HG03460 (cell line): ENCODE results near the gene DNASE2.
"Not testable (repeated sequence)": the region's sequence is repeated elsewhere in the genome, so short reads cannot be mapped to it uniquely, and the experiment has no call there.

ENCODE experiments used
- ATAC-seq: cut with Tn5 transposase; IDR thresholded peaks from one replicate; pipeline ENCODE4 v1.9.1; 2021; ENCODE audit not compliant: unreplicated experiment

DNASE2 gene

GRCh38 chr19:12881172-12881808 is at the start of gene DNASE2:
Gene DNASE2 (minus strand): TSS chr19:12881449. CDS start chr19:12881375, 74 bp downstream.
- peak; percentile 69 for ATAC-seq

DNA sequence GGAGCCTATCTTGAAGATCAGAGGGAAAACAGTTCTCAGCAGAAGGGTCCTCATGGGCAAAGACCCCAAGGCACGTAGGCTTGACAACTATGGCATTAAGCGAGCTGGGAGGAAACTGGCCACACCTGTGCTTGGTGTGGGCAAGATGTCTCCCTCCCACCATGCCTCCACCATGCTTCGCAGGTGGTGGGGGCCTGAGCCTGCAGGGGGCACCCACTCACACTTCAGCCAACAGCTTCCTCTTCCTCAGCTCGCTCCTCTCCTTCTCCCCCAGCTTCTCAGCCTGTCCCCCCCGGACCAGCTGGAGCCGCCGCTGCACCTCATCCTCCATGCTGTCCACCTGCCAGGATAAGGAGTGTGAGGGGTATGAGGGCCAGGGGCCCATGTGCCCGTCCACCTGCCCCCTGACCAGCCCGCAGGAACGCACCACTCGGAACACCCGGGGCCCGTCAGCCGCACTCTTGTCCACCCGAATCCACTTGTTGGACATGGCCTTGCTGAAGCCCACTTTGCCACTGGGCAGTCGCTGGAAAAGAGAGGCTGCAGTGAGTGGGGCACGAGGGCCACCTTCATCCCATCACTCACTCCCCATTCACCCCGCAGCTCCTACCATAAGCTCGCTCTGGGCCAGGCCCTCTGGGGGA is 48.9 kb upstream of the DNASE2 start:
- ATAC-seq = no peak

DNA sequence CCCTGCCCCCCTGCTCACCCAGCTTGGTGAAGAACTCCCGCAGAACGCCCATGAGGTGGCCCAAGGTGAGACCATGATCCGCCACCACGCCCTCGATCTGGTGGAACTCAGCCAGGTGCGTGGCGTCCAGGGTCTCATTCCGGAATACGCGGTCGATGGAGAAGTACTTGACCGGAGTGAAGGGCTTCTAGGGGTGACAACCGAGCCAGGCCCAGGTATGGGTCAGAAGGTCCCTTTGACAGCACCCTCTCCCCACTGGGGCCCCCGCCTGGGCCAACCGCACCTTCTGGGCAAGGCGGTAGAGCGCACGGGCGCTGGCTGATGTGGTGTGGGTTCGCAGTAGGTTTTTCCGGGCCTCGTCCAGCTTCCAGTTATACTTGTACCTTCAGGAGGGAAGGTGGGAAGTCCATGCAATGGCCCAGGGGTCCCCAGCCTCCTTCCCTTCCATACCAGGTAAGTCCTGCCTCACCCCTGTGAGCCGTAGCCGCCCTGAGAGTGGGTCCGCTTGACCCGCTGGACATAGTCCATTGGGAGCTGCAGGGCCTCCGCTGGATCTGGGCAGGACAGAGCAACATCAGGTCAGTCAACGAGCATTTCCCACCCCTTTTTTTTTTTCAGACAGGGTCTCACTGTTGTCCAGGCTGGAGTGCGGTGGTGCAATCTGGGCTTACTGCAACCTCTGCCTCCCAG is 43.5 kb upstream of the DNASE2 start:
- ATAC-seq = no peak

DNA sequence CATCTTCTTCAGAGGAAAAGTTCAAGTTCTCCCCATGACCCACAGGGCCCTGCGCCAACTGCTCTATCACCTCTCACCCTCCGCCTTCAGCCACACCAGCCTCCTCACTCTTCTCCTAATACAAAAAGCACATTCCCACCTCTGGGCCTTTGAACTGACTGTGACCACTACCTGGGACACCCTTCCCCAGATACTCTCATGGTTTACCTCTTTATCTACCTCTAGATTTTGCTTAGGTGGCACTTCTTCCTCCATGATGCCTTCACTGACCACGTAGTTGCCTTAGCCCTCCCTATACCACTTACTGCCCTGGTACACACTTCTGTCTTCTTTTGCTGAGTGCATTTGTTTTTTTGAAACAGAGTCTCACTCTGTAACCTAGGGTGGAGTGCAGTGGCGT is 41.7 kb upstream of the DNASE2 start:
- no peak for ATAC-seq

GRCh38 chr19:12921047-12921446 is 39.8 kb upstream of the DNASE2 start:
- no peak for ATAC-seq

GRCh38 chr19:12918253-12918652 is 37.0 kb upstream of the DNASE2 start:
- ATAC-seq = no peak

GRCh38 chr19:12915860-12916259 is 34.6 kb upstream of the DNASE2 start:
- ATAC-seq = not testable (repeated sequence)

GRCh38 chr19:12913851-12914690 is 32.8 kb upstream of the DNASE2 start:
- no peak for ATAC-seq

DNA sequence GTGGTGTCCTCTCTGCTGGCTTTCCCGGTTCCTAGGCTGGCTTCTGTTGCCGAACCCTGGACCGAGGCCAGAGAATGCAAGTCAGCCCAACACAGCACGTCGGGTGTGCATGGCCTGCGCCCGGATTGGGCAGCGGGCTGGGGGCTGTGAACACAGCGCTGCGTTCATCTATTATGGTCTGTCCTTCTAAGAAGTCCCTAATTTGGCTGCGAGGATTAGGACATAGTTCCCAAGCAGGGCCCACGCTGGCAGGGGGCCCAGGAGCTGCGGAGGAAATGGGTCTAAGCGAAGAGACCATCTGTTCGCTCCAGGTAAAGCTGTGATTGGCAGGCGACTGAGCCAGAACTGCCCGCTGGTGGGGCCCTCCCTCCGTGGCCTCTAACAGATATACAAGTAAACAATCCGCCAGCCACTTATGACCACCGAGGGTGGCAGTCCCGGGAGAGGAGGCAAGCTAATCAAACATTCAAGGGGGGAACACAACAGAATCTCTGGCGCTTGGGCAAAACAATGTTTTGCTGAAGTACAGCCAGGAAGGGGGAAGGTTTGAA is 31.8 kb upstream of the DNASE2 start:
- no peak for ATAC-seq

DNA sequence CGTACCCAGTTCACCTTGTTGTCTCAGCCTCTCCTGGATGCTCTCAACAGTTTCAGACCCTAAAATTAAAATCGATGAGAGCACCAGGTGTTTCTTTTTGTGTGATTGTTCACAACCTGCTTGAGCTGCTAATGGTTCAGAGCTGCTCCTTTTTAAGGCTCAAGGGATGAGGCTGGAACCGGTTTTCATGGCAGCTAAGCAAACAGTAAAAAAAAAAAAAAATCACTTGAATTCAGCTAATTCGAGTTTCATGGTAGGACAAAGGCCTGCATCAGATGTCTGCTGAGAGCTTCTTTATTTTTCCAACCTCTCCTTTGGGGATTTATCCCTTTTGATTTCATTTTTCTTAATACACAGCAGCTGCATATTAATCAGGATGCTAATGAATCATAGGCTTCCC is 31.3 kb upstream of the DNASE2 start:
- no peak for ATAC-seq

GRCh38 chr19:12907166-12907565 is 25.9 kb upstream of the DNASE2 start:
- no peak for ATAC-seq

GRCh38 chr19:12899891-12900518 is 18.8 kb upstream of the DNASE2 start:
- peak; percentile 83 for ATAC-seq

GRCh38 chr19:12896460-12896859 is 15.2 kb upstream of the DNASE2 start:
- ATAC-seq = no peak

GRCh38 chr19:12893582-12893981 is 12.3 kb upstream of the DNASE2 start:
- no peak for ATAC-seq

DNA sequence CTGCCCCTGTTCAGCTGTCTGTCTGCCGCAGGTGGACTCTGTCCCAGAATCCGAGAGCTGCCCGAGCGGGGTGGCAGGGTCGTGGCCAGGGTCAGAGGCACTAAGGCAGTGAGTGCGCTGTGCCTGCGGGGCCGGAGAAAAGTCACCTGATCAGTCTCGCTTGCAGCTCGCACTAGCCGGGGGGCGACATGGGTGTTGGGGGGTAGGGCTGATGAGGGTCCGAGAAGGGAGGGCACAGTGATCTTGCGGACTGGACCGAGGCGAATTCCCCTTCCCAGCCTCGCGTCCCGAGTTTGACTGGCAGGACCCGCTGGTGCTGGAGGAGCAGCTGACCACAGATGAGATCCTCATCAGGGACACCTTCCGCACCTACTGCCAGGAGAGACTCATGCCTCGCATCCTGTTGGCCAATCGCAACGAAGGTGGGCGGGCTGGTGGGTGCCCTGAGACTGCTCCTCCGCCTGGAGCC is 10.3 kb upstream of the DNASE2 start:
- no peak for ATAC-seq

DNA sequence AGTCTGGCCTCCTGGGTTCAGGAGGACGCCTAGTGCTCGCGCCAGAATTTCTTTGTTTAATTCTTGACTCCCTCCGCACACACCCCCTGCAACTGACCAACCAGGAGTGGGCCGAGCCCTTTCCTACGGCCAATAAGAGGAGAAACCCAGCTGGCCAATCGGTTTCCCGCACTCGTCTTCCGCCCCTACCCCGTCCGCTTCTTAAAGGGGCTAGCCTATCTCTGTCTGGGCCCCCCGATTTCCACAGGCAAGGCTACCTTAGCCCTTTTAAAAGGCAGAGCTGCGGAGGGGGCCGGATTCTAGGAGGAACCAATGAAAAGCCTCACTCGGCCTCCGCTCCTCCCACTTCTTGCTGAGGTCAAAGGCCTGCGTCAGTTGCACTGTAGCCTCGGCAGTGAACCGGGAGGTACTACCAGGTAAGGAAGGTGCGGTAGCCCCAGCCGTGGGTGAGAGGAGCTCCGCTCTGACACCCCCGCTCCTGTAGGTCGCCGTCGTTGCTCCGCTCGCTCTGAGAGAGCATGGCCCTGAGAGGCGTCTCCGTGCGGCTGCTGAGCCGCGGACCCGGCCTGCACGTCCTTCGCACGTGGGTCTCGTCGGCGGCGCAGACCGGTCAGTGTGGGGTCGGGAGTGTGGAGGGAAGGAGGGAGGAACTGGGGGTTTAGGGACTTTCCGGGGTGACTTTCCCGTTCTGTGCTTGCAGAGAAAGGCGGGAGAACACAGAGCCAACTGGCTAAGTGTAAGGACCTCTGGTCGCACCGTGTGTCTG is 9.7 kb upstream of the DNASE2 start, which contains the start of gene GCDH:
Gene GCDH (plus strand): TSS at position 374 of the 766 bp plus-strand sequence. CDS start 145 bp downstream, at position 519.
- ATAC-seq = peak; percentile 93

DNA sequence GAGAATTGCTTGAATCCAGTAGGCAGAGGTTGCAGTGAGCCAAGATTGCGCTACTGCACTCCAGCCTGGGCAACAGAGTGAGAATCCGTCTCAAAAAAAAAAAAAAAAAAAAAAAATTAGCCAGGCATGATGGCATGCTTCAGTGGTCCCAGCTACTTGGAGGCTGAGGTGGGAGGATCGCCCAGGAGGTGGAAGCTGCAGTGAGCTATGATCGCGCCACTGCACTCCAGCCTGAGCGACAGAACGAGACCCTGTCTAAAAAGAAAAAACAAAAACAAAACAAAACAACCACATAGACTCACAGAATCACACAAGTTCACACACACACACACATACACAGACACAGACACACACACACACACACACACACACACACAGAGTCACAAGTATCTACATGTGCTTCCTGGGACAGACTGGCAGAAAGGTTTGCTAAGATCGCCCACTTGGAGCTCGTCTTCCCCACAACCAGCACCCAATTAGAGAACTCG is 9.1 kb upstream of the DNASE2 start:
- not testable (repeated sequence) for ATAC-seq

- ATAC-seq = no peak
Observed at GRCh38 chr19:12888006-12888603, 6.9 kb upstream of the DNASE2 start.
